OCI-LY3 (cell line): ENCODE results near the gene DTNBP1.

Source experiments
- H2AFZ ChIP-seq: fragments of 200-600, 300-600 bp; shearing (Covaris generic); 2 replicates; pipeline ENCODE4 v1.6.0; 2014; ENCODE audit warnings: antibody characterized with exemption, low read depth, low read length
- H3K27ac ChIP-seq: fragments of 200-600, 300-600 bp; sonication (generic); 2 replicates; pipeline ENCODE4 v1.5.1; 2014; ENCODE audit warnings: mild to moderate bottlenecking, low read length, moderate library complexity, mixed read lengths
- H3K27me3 ChIP-seq: fragments of 200-600, 300-600 bp; sonication (generic); 2 replicates; pipeline ENCODE4 v1.6.1; 2014; ENCODE audit warnings: low read depth, low read length, mixed read lengths
- H3K36me3 ChIP-seq: fragments of 200-600, 300-600 bp; sonication (generic); replicated peaks from 2 replicates; pipeline ENCODE3; 2014; ENCODE audit warnings: low read depth, low read length, mixed read lengths
- H3K4me1 ChIP-seq: fragments of 300-600, 200-600 bp; sonication (generic); 2 replicates; pipeline ENCODE4 v1.6.1; 2014; ENCODE audit warnings: low read length, mixed read lengths
- H3K4me2 ChIP-seq: fragments of 200-600, 300-600 bp; sonication (generic); 2 replicates; pipeline ENCODE4 v1.6.1; 2014; ENCODE audit warnings: low read length, mixed read lengths
- H3K4me3 ChIP-seq: fragments of 300-600, 200-600 bp; sonication (generic); 2 replicates; pipeline ENCODE4 v1.5.1; 2014; ENCODE audit warnings: antibody characterized with exemption, mild to moderate bottlenecking, low read length, moderate library complexity
- H3K79me2 ChIP-seq: fragments of 300-600, 200-600 bp; shearing (Covaris generic); 2 replicates; pipeline ENCODE4 v1.6.1; 2014; ENCODE audit warnings: mild to moderate bottlenecking, low read length, mixed read lengths
- H3K9ac ChIP-seq: fragments of 300-600, 200-600 bp; shearing (Covaris generic); 2 replicates; pipeline ENCODE4 v1.6.0; 2014; ENCODE audit warnings: mild to moderate bottlenecking, low read length, moderate library complexity
- H3K9me3 ChIP-seq: fragments of 200-600, 300-600 bp; shearing (Covaris generic); 2 replicates; pipeline ENCODE4 v1.6.1; 2014; ENCODE audit warnings: low read length, mixed read lengths; ENCODE audit not compliant: insufficient read depth
- H4K20me1 ChIP-seq: fragments of 200-600, 300-600 bp; sonication (generic); 2 replicates; pipeline ENCODE4 v1.6.1; 2016; ENCODE audit warnings: low read length, mixed read lengths; ENCODE audit not compliant: insufficient read depth
- CTCF ChIP-seq: fragments of 200-600, 300-600 bp; sonication (generic); IDR thresholded peaks from 2 replicates; pipeline ENCODE4 v1.5.1; 2014; ENCODE audit warnings: antibody characterized with exemption, low read length, low read depth
- EZH2phosphoT487 ChIP-seq: fragments of 200-600 bp; shearing (Covaris generic); IDR thresholded peaks from 2 replicates; pipeline ENCODE4 v1.6.1; 2018; ENCODE audit warnings: antibody characterized with exemption, mixed run types, low read depth

The DTNBP1 gene

GRCh38 chr6:15585760-15586214, 77.0 kb downstream of the DTNBP1 start:
- Histone ChIP-seq H3K27me3 (no peaks in the 10 kb centered on the region), H3K4me3 (no peak overlapping the region), H3K27ac (no peak overlapping the region), H3K4me2 (no peak overlapping the region), H3K79me2 (no peaks in the 10 kb centered on the region), H3K9me3 (no peaks in the 10 kb centered on the region), H2AFZ (no peak overlapping the region), H3K4me1 (no peaks in the 10 kb centered on the region), H3K36me3 (no peaks in the 10 kb centered on the region), H3K9ac (no peak overlapping the region), H4K20me1 (no peaks in the 10 kb centered on the region)
- TF ChIP-seq CTCF (no peak), EZH2phosphoT487 (no peak)

GRCh38 chr6:15582499-15582898, 80.3 kb downstream of the DTNBP1 start:
- Histone ChIP-seq H3K36me3 (no peaks in the 10 kb centered on the region), H3K4me3 (no peak overlapping the region), H3K4me1 (no peaks in the 10 kb centered on the region), H3K27me3 (no peaks in the 10 kb centered on the region), H3K79me2 (no peaks in the 10 kb centered on the region), H3K9ac (no peak overlapping the region), H3K4me2 (no peak overlapping the region), H2AFZ (no peak overlapping the region), H3K27ac (no peak overlapping the region), H4K20me1 (no peaks in the 10 kb centered on the region), H3K9me3 (no peaks in the 10 kb centered on the region)
- no peak for TF ChIP-seq EZH2phosphoT487
- no peak for TF ChIP-seq CTCF

- Histone ChIP-seq H3K36me3 (no peaks in the 10 kb centered on the region), H3K9me3 (no peaks in the 10 kb centered on the region)
Measured at GRCh38 chr6:15581751-15582150, 81.1 kb downstream of the DTNBP1 start.

GRCh38 chr6:15580326-15580725, 82.5 kb downstream of the DTNBP1 start:
- no peaks in the 10 kb centered on the region for H4K20me1 ChIP-seq
- no peaks in the 10 kb centered on the region for H3K4me1 ChIP-seq
- TF ChIP-seq EZH2phosphoT487, result no peak
- TF ChIP-seq CTCF, result no peak
- H3K79me2 ChIP-seq, result no peaks in the 10 kb centered on the region
- H3K27me3 ChIP-seq, result no peaks in the 10 kb centered on the region
- no peak overlapping the region for H3K9ac ChIP-seq
- H2AFZ ChIP-seq, result no peak overlapping the region
- no peaks in the 10 kb centered on the region for H3K36me3 ChIP-seq
- no peak overlapping the region for H3K4me3 ChIP-seq
- no peak overlapping the region for H3K27ac ChIP-seq
- no peaks in the 10 kb centered on the region for H3K9me3 ChIP-seq
- H3K4me2 ChIP-seq, result no peak overlapping the region

More at GRCh38 chr6:15581751-15582150, 81.1 kb downstream of the DTNBP1 start:
- H3K4me2 ChIP-seq, result no peak overlapping the region
- H3K27me3 ChIP-seq, result no peaks in the 10 kb centered on the region
- H3K79me2 ChIP-seq, result no peaks in the 10 kb centered on the region
- H4K20me1 ChIP-seq, result no peaks in the 10 kb centered on the region
- no peak overlapping the region for H2AFZ ChIP-seq
- no peak overlapping the region for H3K27ac ChIP-seq
- TF ChIP-seq CTCF (no peak), EZH2phosphoT487 (no peak)
- no peak overlapping the region for H3K4me3 ChIP-seq
- H3K4me1 ChIP-seq, result no peaks in the 10 kb centered on the region
- no peak overlapping the region for H3K9ac ChIP-seq
